ENCODE results near the gene CHRM4. TPM values are rescaled to one million over a fixed set of nuclear protein-coding genes. Genes with fewer than 3 reads are reported as not detected.

CHRM4 gene
- total RNA-seq, 1 donor, result 1.3 TPM

- H3K4me3 ChIP-seq (ENCODE audit: low read length), result no peak overlapping the region
- H3K27me3 ChIP-seq (ENCODE audit: insufficient read depth, low read length), result peaks cover 59% of the 10 kb centered on the region
- H3K9me3 ChIP-seq (ENCODE audit: low read depth, low read length), result no peaks in the 10 kb centered on the region
- peaks cover 41% of the 10 kb centered on the region for H3K4me1 ChIP-seq (ENCODE audit: insufficient read depth, low read length)
Measured at GRCh38 chr11:46389450-46390330, 1.9 kb downstream of the CHRM4 start.

DNA sequence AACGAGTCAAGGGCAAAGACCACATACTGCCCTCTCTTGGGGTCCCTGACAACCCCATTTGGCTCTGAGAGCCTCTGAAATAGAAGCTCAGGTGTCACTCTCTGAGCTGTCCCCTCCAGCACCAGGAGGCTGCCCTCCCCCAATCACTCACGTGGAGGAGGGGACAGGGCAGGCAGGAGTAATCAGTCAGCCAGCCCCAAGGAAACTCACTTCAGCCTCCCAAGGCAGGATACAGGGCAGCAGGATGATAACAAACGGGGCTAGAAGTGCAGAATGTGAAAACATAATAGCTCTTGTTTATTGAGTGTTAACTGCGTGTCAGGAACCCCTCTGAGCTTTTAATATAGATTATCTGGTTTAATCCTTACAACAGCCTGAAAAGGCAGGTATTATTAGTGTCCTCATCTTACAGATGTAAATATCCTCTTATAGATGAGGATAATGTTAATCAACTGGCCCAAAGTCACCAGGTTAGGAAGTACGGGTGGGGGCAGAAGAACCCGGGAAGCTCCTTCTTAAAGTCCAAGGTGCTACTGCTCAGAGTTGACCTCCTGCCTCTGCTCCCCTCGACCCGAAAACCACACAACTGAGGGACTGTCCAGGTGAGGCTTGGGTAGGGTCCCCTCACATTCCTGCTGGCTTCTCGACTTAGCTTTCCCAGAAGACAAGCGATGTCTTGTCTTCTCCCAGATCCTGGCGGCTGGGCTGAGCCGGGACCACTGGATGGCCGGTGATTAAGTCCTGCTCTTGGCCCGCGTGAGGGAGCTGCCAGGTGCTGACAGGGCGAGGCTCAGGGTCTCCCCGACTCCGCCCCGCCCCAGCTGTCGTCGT lies 2.7 kb downstream of the CHRM4 start:
- peaks cover 41% of the 10 kb centered on the region for H3K4me1 ChIP-seq (ENCODE audit: insufficient read depth, low read length)

GRCh38 chr11:46387919-46388618 lies 3.5 kb downstream of the CHRM4 start:
- no peaks in the 10 kb centered on the region for H3K9me3 ChIP-seq (ENCODE audit: low read depth, low read length)
- no peak overlapping the region for H3K4me3 ChIP-seq (ENCODE audit: low read length)
- peaks cover 41% of the 10 kb centered on the region for H3K4me1 ChIP-seq (ENCODE audit: insufficient read depth, low read length)
- peaks cover 55% of the 10 kb centered on the region for H3K27me3 ChIP-seq (ENCODE audit: insufficient read depth, low read length)

More for the DNA sequence above, 2.7 kb downstream of the CHRM4 start:
- Histone ChIP-seq H3K27me3 (ENCODE audit: insufficient read depth, low read length) (peaks cover 59% of the 10 kb centered on the region), H3K4me3 (ENCODE audit: low read length) (no peak overlapping the region), H3K9me3 (ENCODE audit: low read depth, low read length) (no peaks in the 10 kb centered on the region)

- H3K27me3 ChIP-seq (ENCODE audit: insufficient read depth, low read length), result peaks cover 57% of the 10 kb centered on the region
- H3K4me3 ChIP-seq (ENCODE audit: low read length), result no peak overlapping the region
- H3K9me3 ChIP-seq (ENCODE audit: low read depth, low read length), result no peaks in the 10 kb centered on the region
- peaks cover 39% of the 10 kb centered on the region for H3K4me1 ChIP-seq (ENCODE audit: insufficient read depth, low read length)
Measured at GRCh38 chr11:46387456-46387855, 4.1 kb downstream of the CHRM4 start.

DNA sequence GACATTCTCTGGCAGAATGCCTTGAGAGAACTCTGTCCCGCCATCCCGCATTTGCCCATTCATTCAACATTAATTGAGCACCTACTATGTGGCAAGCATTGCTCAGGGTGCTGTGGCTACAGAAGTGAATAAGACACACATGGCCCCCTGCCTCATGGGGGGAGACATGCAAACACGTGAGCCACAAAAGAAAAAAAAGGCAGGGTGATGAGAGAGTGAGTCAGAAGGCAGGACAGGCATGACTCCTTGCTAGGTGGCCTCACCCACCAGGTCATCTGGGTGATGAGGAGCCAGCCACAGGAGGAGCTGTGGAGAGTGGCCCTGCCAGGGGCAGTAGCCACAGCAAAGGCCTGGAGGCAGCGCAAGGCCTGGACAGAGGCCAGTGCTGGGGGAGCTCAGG lies 4.9 kb downstream of the CHRM4 start:
- no peak overlapping the region for H3K4me3 ChIP-seq (ENCODE audit: low read length)
- no peaks in the 10 kb centered on the region for H3K9me3 ChIP-seq (ENCODE audit: low read depth, low read length)
- H3K27me3 ChIP-seq (ENCODE audit: insufficient read depth, low read length), result peaks cover 61% of the 10 kb centered on the region
- peaks cover 39% of the 10 kb centered on the region for H3K4me1 ChIP-seq (ENCODE audit: insufficient read depth, low read length)

- no peaks in the 10 kb centered on the region for H3K9me3 ChIP-seq (ENCODE audit: low read depth, low read length)
- peaks cover 59% of the 10 kb centered on the region for H3K27me3 ChIP-seq (ENCODE audit: insufficient read depth, low read length)
- H3K4me1 ChIP-seq (ENCODE audit: insufficient read depth, low read length), result peaks cover 38% of the 10 kb centered on the region
Measured at GRCh38 chr11:46386005-46386578, 5.5 kb downstream of the CHRM4 start.

GRCh38 chr11:46385169-46386004 lies 6.2 kb downstream of the CHRM4 start:
- H3K27me3 ChIP-seq (ENCODE audit: insufficient read depth, low read length), result peaks cover 54% of the 10 kb centered on the region

More at GRCh38 chr11:46386005-46386578, 5.5 kb downstream of the CHRM4 start:
- H3K4me3 ChIP-seq (ENCODE audit: low read length), result no peak overlapping the region

GRCh38 chr11:46383974-46384701 lies 7.4 kb downstream of the CHRM4 start:
- H3K27me3 ChIP-seq (ENCODE audit: insufficient read depth, low read length), result peaks cover 42% of the 10 kb centered on the region
- H3K4me3 ChIP-seq (ENCODE audit: low read length), result no peak overlapping the region
- no peaks in the 10 kb centered on the region for H3K9me3 ChIP-seq (ENCODE audit: low read depth, low read length)
- H3K4me1 ChIP-seq (ENCODE audit: insufficient read depth, low read length), result peaks cover 32% of the 10 kb centered on the region

More at GRCh38 chr11:46385169-46386004, 6.2 kb downstream of the CHRM4 start:
- Histone ChIP-seq H3K9me3 (ENCODE audit: low read depth, low read length) (no peaks in the 10 kb centered on the region), H3K4me3 (ENCODE audit: low read length) (no peak overlapping the region), H3K4me1 (ENCODE audit: insufficient read depth, low read length) (peaks cover 37% of the 10 kb centered on the region)

GRCh38 chr11:46383404-46383758 lies 8.2 kb downstream of the CHRM4 start:
- Histone ChIP-seq H3K4me1 (ENCODE audit: insufficient read depth, low read length) (peaks cover 38% of the 10 kb centered on the region), H3K27me3 (ENCODE audit: insufficient read depth, low read length) (peaks cover 34% of the 10 kb centered on the region), H3K9me3 (ENCODE audit: low read depth, low read length) (no peaks in the 10 kb centered on the region), H3K4me3 (ENCODE audit: low read length) (no peak overlapping the region)

- no peak overlapping the region for H3K4me3 ChIP-seq (ENCODE audit: low read length)
- peaks cover 32% of the 10 kb centered on the region for H3K4me1 ChIP-seq (ENCODE audit: insufficient read depth, low read length)
- no peaks in the 10 kb centered on the region for H3K9me3 ChIP-seq (ENCODE audit: low read depth, low read length)
- H3K27me3 ChIP-seq (ENCODE audit: insufficient read depth, low read length), result peaks cover 29% of the 10 kb centered on the region
Measured at GRCh38 chr11:46382646-46383403, 8.8 kb downstream of the CHRM4 start.

GRCh38 chr11:46381819-46382645 lies 9.5 kb downstream of the CHRM4 start:
- Histone ChIP-seq H3K27me3 (ENCODE audit: insufficient read depth, low read length) (peaks cover 22% of the 10 kb centered on the region), H3K4me3 (ENCODE audit: low read length) (no peak overlapping the region), H3K9me3 (ENCODE audit: low read depth, low read length) (no peaks in the 10 kb centered on the region), H3K4me1 (ENCODE audit: insufficient read depth, low read length) (peaks cover 30% of the 10 kb centered on the region)

DNA sequence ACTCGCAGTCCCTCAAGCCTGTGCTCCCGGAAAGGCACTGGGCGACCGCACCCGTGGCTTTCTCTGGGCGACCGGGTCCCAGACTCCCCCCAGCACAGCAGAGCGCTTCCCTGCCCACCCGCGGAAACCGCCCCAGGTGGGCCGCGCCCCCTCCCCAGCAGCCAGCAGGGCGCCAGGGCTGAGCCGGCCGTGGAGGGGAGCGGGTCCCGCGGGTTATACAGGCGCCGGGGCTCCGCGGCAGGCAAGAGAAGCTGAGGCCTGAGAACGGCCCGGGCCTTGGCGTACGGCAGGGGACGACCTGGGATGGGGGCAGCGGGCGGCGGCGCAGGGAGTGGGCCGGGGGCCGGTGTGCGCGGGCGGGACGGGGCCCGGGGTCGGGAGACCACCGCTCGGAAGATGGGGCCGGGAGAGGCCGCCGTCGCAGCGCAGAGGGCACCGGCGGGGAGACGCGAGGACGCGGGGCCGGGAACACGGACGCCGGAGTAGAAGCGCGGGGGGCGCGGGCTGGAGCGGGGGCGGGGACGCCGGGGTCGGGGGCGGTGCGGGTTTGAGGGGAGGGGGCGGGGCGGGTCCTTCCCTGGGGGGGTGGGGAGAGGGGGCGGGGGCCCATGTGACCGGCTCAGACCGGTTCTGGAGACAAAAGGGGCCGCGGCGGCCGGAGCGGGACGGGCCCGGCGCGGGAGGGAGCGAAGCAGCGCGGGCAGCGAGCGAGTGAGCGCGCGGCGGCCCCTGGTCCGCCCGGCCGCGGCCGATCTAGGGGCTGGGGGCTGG lies 10.3 kb downstream of the CHRM4 start, which contains the start of gene MDK:
Gene MDK, plus strand, starts transcription at position 622 of the 771 bp plus-strand sequence. CDS start 389 bp downstream, outside the sequence.
- Histone ChIP-seq H3K9me3 (ENCODE audit: low read depth, low read length) (no peaks in the 10 kb centered on the region), H3K4me3 (ENCODE audit: low read length) (peak within 1 kb of the TSS; percentile 47), H3K27me3 (ENCODE audit: insufficient read depth, low read length) (peaks cover 15% of the 10 kb centered on the region), H3K4me1 (ENCODE audit: insufficient read depth, low read length) (peaks cover 30% of the 10 kb centered on the region)

Measured in mononuclear cell (primary cell).